ENCODE data around the gene CNTN5. TPM values are rescaled to one million over a fixed set of nuclear protein-coding genes. Genes with fewer than 3 reads are reported as not detected.
"Not testable (repeated sequence)": the region's sequence is repeated elsewhere in the genome, so short reads cannot be mapped to it uniquely, and the experiment has no call there.

The CNTN5 gene
- 0.17 TPM for total RNA-seq

DNA sequence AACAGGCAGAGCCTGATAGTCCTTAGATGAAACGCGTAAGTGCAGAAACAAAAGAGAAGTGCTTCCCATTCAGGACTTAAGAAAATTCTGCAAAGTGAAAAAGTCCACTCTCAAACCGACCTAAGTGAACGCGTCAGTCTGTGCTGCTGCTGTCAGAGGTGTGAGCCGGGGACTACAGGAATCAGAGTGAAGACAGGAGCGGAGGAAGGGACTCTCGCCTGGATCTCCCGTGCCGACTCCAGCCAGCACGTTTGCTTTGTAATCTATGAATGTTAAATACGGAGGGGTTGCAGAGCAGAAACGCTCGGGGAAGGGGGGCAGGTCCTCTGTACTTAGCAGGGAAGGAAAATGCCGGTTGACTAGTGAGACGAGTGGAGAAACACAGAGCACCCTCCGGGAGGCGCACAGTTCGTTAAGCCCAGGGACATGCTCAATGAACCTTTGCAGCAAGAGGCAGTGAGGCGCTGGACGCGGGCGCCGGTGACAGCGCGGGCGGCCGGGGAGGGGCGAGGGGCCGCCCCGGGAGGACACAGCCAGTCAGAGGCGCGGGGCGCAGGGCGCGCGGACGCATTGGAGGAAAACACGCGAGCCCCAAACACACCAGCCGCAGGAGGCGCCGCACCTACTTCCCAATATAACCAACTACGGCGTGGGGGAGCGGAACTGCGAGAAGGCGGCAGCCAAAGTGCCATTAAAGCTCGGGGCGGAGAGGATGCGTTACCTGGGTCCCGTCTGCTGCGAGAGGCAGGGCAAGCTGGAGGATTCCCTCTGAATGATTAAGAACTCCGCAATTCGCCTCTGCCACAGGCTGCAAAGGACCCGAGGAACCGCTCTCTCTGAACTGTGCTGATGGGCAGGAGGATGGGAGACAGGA, at the start of gene CNTN5:
Gene CNTN5, plus strand, starts transcription at position 598 of the 874 bp plus-strand sequence.
- no peak for DNase-seq (ENCODE audit: low spot score)

DNA sequence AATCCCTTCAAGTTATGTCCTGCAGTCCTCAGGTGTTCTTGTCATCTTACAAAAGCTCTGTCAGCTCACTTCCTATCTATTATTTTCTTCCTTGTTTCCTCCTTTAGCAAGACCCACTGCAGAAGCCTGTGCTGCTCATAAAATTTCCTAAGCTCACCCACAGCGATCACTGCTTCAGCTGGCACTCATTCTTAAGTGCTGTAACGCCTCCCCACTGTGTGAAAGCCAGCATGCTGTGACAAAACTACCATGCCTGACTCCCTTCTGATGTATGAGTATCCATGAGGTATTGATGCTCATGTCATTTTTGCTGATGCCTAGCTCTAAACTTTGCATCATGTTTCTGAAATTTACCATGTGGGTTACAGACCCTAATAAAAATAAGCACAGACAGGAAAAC, 41.5 kb upstream of the CNTN5 start:
- DNase-seq (ENCODE audit: low spot score): no peak

DNA sequence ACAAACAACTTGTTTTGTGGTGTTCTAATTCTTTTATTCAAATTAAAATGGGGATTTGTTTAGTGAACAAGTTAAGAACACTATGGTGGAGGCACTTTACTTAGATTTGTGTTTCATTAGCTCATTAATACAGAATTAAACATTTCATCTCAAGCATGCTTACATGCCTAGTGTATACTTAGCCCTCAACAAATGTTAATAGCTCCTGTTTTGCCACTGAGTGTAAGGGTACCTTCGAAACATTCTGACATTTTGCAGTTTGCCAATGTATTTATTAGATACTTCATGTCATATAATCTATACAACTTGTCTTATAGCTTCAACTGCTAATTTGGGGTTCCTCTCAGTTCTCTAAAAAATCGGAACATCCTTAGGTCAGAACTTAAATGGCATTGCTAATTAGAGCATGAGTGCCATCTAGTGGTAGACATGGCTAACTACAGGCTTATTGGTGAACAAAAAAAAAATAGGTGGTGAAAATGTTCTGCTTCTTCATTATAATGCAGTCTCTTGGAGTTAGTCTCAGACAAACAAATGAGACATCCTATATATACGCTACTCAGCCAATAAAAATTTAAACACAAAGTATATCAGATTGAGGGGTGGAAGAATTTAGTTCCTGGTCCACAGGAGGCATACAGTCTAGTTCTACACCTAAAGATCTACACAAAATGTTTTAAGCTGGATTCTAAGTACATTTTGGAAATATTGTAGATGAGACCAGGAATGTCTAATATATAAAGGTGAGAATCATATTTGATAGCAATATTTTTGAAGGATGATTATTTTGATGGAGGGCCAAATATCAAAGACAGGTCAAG, 4.9 kb upstream of the CNTN5 start:
- no peak for DNase-seq (ENCODE audit: low spot score)

DNA sequence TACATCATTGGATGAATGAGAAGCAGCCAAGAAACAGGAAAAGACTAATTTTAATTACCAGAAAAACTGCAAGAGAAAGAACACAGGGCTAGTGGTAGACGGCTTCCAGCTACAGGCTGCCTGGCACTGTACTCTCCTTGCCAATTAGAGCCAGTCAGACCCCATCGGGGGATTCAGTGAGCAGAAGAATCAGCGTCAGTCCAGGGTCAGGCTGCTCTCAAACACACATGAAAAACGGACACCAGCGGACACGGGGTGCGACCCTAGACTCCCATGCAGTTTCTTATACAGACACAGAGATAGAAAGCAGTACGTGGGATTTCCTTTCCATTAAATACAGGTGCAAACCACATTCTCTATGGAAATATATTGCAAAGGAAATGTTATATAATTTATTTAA, 1.1 kb upstream of the CNTN5 start:
- no peak for DNase-seq (ENCODE audit: low spot score)

DNA sequence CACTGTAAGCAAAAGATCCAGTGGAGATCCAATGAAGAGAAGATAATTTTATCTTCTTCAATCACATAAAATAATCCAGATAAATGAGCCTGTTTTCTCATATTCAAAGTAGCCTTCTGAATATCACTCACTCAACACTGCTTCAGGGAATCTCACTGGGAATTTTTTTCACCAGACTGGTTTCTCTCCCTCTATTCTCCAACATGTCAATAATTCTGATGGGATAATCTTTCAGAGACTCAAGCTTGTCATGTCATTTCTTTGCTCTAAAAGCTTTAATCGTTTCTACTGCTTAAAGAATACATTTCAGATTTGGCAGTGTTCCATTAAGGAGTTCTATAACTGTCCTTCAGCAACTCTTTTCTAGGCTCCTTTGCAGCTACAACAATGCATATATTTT, 16.3 kb downstream of the CNTN5 start:
- no peak for DNase-seq (ENCODE audit: low spot score)

DNA sequence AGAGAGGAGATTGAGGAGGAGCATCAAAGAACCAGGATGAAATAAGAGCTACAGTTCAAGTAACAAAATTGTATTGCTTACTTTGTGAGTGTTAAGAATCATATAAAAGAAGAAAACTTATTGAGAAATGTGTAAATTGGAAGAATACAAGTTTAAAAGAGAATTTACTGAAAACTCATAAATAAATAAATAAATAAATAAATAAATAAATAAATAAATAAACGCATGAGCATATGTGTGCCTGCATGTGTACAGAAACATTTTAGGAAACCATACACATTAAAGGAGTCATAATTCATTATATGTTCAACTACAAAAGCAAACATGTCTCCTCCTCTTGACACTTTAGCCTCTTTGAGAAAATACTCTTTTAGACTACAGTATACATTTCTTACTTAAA, 42.6 kb downstream of the CNTN5 start:
- no peak for DNase-seq (ENCODE audit: low spot score)

DNA sequence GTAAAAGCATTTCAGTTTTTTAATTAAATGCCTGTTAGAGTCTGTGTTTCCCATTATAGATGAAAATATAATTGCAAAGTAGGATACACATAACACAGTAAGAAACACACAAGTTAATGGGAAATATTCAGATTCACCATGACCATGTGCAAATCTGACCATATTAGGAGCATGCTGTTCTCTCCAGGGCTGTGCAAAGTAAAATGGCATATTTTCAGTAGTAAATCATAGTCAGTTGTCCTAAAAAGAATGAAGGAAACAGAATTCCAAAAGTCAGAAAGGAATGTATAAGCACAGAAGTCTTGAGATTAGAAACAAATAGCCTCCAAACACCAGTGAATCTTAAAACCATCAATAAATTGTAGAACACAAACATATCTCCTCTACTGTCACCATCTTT, 44.4 kb downstream of the CNTN5 start:
- DNase-seq (ENCODE audit: low spot score): no peak

DNA sequence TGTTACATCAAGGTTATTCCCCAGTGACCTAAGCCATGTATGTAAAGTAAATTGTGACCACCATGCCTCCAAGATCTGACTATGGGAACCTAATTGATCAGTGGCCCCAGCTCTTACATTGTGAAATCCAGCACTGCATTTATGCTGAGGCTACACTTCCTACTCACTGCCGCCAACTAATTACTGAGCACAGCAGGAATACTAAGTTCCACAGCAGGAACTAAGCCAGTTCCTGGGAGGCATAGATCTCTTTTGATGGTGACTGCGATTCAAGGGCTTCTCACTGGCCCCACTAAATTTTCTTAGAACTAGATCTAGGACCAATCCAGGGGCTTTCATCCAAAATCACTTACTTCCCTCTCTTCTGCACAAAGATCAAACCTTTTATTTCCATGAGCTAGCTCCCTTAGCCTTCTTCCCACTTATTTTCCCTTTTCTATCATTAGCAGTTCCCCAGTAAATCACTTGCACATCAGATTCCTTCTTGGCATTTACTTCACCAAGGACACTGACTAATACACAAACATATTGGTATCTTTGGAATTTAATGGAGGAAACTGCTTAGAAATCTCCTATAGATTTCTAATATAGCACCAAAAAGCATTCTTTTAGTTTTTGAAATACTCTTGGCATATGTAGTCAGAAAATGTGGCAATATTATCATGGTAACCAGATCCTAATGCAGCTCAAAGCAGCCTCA, 46.0 kb downstream of the CNTN5 start:
- DNase-seq (ENCODE audit: low spot score): no peak

DNA sequence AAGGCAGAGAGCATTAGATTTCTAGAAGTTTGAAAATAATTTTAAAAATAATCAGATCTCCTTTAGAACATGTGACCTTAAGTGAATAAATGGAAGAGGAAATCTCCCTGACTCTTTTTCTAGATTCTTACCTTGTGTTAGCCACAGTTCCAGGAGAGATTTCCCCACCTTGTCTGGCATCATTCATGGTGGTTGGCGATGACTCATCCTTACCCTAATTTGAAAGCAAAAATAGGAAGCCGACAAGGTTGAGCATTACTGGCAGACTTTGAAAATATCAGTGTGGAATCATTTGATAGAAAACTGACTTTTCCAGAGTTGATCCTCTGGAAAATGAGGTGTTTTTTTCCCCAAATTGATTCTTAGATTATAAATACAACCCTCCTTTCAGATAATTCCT, 48.1 kb downstream of the CNTN5 start:
- no peak for DNase-seq (ENCODE audit: low spot score)

DNA sequence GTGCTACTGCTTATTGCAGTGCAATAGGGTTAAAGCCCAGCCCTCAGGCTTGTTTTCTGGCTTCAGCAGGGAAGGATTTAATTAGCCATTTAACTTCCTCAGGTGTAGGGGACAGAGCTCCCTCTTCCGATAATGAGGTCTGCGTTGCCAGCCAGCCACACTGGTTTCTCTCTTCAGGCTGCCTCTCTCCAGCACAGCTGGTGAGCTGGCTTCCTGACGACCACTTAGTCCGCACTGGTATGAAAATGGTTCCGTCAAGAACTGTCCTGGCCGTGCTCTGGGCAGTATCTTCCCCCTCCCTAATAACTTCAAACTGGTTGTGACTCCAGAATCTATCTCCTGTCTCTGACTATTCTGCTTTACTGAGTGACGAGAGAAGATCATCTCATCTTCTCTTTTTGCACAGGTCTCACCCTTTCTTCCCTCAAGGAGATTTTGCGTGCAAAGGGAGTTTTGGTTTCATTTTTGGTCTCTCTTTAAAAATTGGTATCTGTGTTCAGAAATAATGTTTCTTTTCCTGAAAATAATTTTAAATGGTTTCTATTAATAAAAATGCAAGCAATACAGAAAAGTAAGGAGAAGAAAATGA, 49.2 kb downstream of the CNTN5 start:
- DNase-seq (ENCODE audit: low spot score): peak; percentile 10

DNA sequence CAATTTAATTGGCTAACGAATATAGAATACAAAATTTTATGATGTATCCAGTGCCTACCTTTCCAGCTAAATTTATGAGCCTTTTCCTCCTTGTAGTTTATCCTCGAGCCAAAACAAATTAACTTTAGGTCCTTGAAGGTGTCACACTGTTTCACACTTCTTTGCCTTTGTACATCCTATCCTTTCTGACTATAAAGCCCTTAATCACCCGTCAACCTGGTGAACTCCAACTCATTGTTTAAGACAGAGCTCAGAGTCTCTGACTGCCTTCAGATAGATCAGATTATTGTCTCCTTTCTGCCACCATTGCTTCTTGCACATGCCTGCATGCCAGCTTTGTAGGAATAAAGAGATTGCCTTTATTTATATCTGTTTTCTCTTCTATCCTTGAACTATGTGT, 58.8 kb downstream of the CNTN5 start:
- DNase-seq (ENCODE audit: low spot score): no peak

DNA sequence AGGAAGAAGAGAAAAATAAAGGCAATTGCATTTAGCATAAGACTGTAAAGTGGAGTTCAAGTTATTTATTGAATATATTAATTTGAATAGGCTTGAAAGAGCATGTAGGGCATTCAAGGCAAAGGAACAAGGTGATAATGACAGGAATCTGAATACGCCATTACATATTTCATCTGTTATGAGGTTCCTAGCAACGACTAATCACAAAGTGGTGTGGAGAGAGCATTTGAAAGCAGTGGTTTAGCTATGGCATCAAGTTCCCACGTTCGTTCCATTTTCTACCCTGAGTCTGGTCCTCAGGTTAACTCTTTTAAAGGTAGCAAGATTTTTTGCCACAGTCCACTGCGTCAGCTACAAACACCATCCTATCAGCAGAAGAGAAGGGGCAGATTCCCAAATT, 59.4 kb downstream of the CNTN5 start:
- no peak for DNase-seq (ENCODE audit: low spot score)

DNA sequence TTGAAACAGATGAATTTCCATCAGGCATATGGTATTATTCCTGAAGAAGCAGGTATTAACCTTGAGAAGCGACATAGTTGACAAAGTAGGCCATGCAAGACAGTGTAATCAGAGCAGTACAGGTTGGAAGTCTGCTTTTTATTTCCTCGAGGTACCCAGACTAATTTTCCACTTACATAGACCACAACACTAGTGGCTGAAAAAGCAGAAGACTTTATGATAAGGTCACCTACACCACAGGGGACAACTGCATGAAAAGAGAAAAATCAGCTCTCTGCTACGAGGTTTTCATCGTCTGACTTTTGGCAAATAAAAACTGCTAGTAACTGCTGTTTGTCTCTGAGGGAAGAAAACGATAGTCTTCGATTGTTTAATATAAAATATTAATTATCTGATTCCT, 77.5 kb downstream of the CNTN5 start:
- DNase-seq (ENCODE audit: low spot score): no peak

DNA sequence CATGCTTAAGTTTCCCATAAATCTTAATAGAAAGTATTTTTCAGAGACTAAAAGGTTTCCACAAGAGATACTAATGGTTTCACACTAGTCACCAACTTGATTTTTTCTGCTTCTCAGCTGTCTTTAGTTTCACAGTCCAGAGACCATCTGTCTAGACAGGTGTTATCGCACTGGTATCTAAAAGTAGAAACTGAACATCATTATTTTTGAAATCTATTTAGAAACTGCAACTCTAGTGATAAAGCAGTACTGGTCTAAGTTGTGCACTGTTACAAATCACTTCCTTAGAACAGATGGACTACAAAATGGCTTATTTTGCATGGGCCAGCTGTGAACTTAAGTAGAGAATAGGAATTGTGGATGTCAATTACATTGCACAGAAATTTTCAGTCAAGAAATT, 78.0 kb downstream of the CNTN5 start:
- DNase-seq (ENCODE audit: low spot score): no peak

DNA sequence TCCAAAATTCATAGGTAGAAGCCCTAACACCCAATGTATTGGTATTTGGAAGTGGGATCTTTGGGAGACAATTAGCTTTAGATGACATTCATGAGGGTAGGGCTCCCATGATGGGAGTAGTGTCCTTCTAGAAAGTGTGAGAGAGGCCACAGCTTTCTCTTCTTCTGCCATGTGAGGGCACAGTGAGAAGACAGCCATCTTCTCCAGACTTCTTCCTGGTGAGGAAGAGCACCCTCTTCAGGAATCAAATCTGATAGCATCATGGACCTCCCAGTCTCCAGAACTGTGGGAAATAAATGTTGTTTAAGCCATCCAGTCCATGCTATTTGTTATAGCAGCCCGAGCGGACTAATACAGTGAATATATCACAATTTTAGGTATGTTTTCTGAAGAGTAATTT, 96.9 kb downstream of the CNTN5 start:
- no peak for DNase-seq (ENCODE audit: low spot score)

DNA sequence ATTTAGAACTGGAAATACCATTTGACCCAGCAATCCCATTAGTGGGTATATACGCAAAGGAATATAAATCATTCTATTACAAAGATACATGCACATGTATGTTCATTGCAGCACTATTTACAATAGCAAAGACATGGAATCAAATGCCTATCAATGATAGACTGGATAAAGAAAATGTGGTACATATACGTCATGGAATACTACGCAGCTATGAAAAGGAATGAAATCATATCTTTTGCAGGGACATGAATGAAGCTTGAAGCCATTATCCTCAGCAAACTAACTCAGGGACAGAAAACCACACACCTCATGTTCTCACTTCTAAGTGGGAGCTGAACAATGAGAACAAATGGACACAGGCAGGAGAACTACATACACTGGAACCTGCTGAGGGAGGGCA, 113.1 kb downstream of the CNTN5 start:
- not testable (repeated sequence) for DNase-seq (ENCODE audit: low spot score)

DNA sequence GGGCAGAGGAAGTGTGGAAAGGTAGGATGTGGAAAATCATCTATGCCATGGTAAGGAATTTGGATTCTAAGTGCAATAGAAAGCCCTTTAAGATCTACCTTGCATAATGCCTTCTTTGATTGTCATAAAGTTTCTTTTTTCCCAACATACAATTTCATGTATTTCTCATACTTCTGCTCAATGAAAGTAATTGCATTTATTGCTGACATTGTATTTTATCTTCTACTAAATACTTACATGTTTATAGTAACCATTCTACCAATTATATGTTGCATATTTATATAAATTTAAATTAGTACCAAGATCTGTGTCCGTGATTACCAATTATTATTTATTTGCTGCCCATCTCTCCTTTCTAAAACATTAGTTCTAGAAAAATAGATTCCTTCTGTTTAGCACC, 114.8 kb downstream of the CNTN5 start:
- DNase-seq (ENCODE audit: low spot score): no peak

DNA sequence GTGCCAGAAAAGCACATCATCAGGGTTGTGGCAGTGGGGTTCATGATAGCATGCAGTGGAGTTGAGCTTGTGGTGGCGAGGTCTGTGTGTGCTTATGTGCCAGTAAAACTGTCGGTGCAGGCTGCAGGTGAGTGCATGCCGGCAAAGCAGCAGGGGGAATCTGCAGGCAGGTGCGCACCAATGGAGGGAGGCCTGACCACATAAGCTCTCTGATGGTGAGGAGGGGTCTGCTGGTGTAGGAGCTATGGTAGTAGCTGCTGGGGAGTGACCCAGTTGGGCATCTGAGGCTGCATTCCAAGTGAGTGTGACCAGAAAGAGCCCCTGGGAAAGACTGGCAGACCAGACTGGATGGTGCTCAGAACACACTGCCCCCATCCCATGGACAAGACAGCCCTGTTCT, 121.5 kb downstream of the CNTN5 start:
- no peak for DNase-seq (ENCODE audit: low spot score)

DNA sequence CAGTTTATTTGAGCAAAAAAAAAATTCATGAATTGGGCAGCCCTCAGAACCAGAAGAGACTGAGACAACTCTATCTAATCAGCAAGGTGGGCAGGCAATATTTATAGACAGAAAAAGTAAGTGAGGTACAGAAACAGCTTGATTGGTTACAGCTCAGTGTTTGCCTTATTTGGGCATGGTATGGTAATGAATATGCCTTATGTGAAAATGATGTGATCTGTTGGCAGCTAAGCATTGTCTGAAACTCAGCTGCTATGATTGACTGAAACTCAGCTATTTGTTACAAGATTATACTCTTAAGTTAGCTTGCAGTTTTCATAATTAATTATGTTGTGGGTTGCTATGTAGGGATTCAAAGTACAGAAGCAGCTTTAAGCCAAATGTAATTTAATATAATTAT, 127.6 kb downstream of the CNTN5 start:
- DNase-seq (ENCODE audit: low spot score): no peak

DNA sequence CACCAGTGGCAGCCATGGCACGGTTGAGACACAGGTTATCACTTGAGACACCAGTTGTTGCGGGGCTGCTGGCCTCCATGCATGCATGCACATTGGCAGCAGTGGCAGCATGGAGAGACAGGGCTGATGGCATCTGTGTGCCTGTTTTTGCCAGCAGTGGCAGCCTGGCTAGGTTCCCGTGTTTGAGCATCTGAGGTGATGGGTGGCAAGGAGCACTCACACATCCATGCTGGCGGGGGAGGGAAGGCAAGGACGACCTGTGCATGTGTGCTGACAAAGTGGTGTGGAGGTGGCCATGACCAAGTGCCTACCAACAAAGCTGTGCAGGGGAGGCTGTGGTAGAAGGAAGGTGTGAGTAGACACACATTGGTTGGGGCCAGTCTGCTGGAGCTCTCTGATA, 133.5 kb downstream of the CNTN5 start:
- DNase-seq (ENCODE audit: low spot score): no peak

DNA sequence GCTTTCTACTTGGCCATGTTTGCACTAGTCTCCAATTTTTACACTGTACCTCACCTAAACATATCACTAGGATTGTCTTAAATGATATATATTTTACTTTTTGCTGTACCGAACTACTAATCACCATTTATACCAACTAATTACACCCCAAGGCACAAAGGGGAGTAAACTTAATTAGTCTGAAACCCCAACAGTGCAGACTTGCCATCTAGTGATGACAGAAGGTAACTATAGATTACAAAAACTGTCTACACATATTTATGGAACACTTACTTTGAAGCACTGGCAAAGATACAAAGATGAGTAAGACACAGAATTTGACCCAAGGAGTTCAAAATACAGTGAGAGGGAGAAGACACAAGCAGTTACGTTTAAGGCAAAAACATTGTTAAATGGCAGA, 139.7 kb downstream of the CNTN5 start:
- DNase-seq (ENCODE audit: low spot score): no peak

DNA sequence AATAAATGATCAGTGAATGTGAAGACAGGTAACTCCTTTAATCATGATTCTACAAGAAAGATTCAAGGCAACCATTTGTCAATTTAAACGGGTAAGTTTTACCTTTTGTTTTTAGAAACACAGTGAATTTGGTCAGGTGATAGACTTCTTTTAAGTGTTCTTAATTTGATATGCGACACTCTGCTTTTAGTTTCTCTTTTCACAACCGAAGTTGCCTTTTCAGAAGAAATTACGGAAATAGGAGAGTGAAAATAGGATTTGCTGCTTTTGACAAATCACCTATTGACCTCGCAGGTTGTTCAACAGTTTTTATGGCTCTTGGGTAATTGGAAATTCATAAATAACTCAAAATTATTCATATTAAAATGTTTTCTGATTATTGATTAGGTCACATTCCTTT, 142.1 kb downstream of the CNTN5 start:
- DNase-seq (ENCODE audit: low spot score): no peak
